GM18511 (cell line): ENCODE data around the gene MALAT1.
"Not testable (repeated sequence)": the region's sequence is repeated elsewhere in the genome, so short reads cannot be mapped to it uniquely, and the experiment has no call there.

ENCODE experiments used
- ATAC-seq: cut with Tn5 transposase; IDR thresholded peaks from one replicate; pipeline ENCODE4 v1.9.1; 2021; ENCODE audit warnings: mild to moderate bottlenecking, moderate library complexity; ENCODE audit not compliant: unreplicated experiment

The MALAT1 gene

GRCh38 chr11:65516135-65516968, 17.5 kb downstream of the MALAT1 start:
- ATAC-seq = no peak

GRCh38 chr11:65518941-65519549, 20.2 kb downstream of the MALAT1 start:
- not testable (repeated sequence) for ATAC-seq

- ATAC-seq = not testable (repeated sequence)
Measured at GRCh38 chr11:65521777-65522521, 23.1 kb downstream of the MALAT1 start.

- not testable (repeated sequence) for ATAC-seq
Measured at GRCh38 chr11:65522718-65523630, 24.1 kb downstream of the MALAT1 start.

- ATAC-seq = not testable (repeated sequence)
Measured at GRCh38 chr11:65523631-65523968, 24.8 kb downstream of the MALAT1 start.

- no peak for ATAC-seq
Measured at GRCh38 chr11:65524014-65524740, 25.3 kb downstream of the MALAT1 start.

GRCh38 chr11:65524741-65525545, 26.1 kb downstream of the MALAT1 start, which contains the start of gene SCYL1:
Gene SCYL1 (plus strand): TSS chr11:65525083. CDS start chr11:65525154, 71 bp downstream.
- ATAC-seq = peak; percentile 66

GRCh38 chr11:65525546-65526480, 27.0 kb downstream of the MALAT1 start:
- ATAC-seq = no peak

GRCh38 chr11:65526744-65527143, 27.9 kb downstream of the MALAT1 start:
- ATAC-seq = no peak

- no peak for ATAC-seq
Measured at GRCh38 chr11:65528819-65529350, 30.0 kb downstream of the MALAT1 start.

GRCh38 chr11:65529475-65530156, 30.8 kb downstream of the MALAT1 start:
- no peak for ATAC-seq

GRCh38 chr11:65530157-65530496, 31.3 kb downstream of the MALAT1 start:
- no peak for ATAC-seq

GRCh38 chr11:65532388-65533064, 33.7 kb downstream of the MALAT1 start:
- no peak for ATAC-seq

- no peak for ATAC-seq
Measured at GRCh38 chr11:65535102-65535501, 36.3 kb downstream of the MALAT1 start.

GRCh38 chr11:65536412-65537295, 37.8 kb downstream of the MALAT1 start:
- ATAC-seq = no peak

- no peak for ATAC-seq
Measured at GRCh38 chr11:65537296-65537597, 38.4 kb downstream of the MALAT1 start.
